Motor neuron (in vitro differentiated cells): ENCODE data around the gene ELAVL4. TPM values are rescaled to one million over a fixed set of nuclear protein-coding genes. Genes with fewer than 3 reads are reported as not detected.
A peak's percentile ranks its signal among the peaks of the same experiment; 100 is the strongest.

Experiments used
- ATAC-seq, 8 experiments: fragments of 200-7000 bp; cut with Tn5 transposase; replicated peaks in 6 of 8; 2 replicates each; pipeline ENCODE4 v1.8.0; 2021; ENCODE audit warnings: mild to moderate bottlenecking in 8 of 8, moderate library complexity in 8 of 8
- H3K27ac ChIP-seq, 2 donors: fragments of 250-450 bp; sonication (Bioruptor Pico); 2 replicates each; pipeline ENCODE4 v1.9.0; 2021; ENCODE audit warnings: antibody characterized with exemption in 2 of 2, mild to moderate bottlenecking in 2 of 2, moderate library complexity in 1 of 2
- H3K4me1 ChIP-seq, 2 donors: fragments of 250-450 bp; sonication (Bioruptor Pico); replicated peaks in 1 of 2; 2 replicates each; pipeline ENCODE4 v1.6.1; 2021; ENCODE audit warnings: antibody characterized with exemption in 2 of 2, mild to moderate bottlenecking in 2 of 2, moderate library complexity in 1 of 2
- H3K4me3 ChIP-seq, 5 donors: fragments of 250-450 bp; sonication (Bioruptor Pico); 2 replicates each; pipeline ENCODE4 v1.9.0; 2021; ENCODE audit warnings: antibody characterized with exemption in 5 of 5, mild to moderate bottlenecking in 5 of 5, moderate library complexity in 4 of 5
- WGBS, 10 experiments: fragments of 450-650 bp; shearing (Covaris generic); methylation state at CpG; one replicate each; pipeline ENCODE4 v1.0.0; 2022; 5-methylcytosine and 5-hydroxymethylcytosine counted together
- in situ Hi-C, 9 experiments: fragments of 400-800 bp; cut with MboI; loops; one replicate each; pipeline ENCODE4 v1.15.0; 2021; ENCODE audit warnings: low sequenced_read_pairs in 9 of 9, low pct_unique_long_range_greater_than_20kb in 2 of 9; ENCODE audit not compliant: unreplicated experiment in 9 of 9
- total RNA-seq, 8 experiments: library from RNA; unstranded; fragments of 300-600 nt; gene quantifications; 2 replicates each; pipeline versions ENCODE4 v1.2.3 to v1.2.4, GENCODE V29; 2022

ELAVL4 gene
- total RNA-seq, 8 experiments from 2014 or later = 0.13 to 281 (median 169) TPM; not detected in 1

GRCh38 chr1:50103615-50104081, 5.1 kb upstream of the ELAVL4 start:
- in situ Hi-C loops = no loop called here

DNA sequence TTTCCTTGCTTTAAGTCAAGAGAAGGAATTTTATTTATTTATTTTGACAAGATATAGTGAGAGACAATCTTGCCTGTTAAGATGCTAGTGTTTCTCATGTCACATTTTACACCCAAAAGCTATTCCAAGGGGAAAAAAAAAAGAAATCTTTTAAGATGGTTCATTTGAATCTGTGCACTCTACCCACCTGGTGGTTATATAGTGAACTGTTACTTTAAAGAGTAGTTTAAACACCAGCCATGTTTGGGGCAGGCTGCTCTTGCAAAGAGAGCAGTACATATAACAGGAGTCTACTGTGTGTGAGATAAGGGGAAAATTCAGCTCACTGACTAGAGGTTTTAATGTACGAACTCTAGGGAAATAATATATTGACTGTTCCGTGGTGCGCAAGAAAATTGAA, 3.3 kb upstream of the ELAVL4 start:
- H3K4me1 ChIP-seq = peaks cover 38 to 57% of the 10 kb centered on the region in 2 donors
- peak in 7 of 8 experiments; percentile 17 to 51 (median 30) for ATAC-seq
- peak overlapping the region; percentile 16 to 61 (median 53) for H3K4me3 ChIP-seq
- WGBS, 10 experiments = 10 to 88% (median 58%) methylated on average over 2 to 3 of the region's 3 CpGs; no CpG with 5 or more reads in 3 of the 10 experiments
- in situ Hi-C loops = no loop called here
- peak overlapping the region; percentile 68 to 81 for H3K27ac ChIP-seq

More at GRCh38 chr1:50103615-50104081, 5.1 kb upstream of the ELAVL4 start:
- Histone ChIP-seq H3K27ac (peak overlapping the region; percentile 60 to 68), H3K4me1 (peaks cover 40 to 53% of the 10 kb centered on the region in 2 donors), H3K4me3 (peak overlapping the region in 4 of 5 donors; percentile 0 to 13 (median 3))
- 0 to 60% (median 39%) methylated on average over 1 to 7 of the region's 7 CpGs; no CpG with 5 or more reads in 2 of the 10 experiments for WGBS, 10 experiments
- peak in 5 of 8 experiments; percentile 50 to 62 (median 56) for ATAC-seq

DNA sequence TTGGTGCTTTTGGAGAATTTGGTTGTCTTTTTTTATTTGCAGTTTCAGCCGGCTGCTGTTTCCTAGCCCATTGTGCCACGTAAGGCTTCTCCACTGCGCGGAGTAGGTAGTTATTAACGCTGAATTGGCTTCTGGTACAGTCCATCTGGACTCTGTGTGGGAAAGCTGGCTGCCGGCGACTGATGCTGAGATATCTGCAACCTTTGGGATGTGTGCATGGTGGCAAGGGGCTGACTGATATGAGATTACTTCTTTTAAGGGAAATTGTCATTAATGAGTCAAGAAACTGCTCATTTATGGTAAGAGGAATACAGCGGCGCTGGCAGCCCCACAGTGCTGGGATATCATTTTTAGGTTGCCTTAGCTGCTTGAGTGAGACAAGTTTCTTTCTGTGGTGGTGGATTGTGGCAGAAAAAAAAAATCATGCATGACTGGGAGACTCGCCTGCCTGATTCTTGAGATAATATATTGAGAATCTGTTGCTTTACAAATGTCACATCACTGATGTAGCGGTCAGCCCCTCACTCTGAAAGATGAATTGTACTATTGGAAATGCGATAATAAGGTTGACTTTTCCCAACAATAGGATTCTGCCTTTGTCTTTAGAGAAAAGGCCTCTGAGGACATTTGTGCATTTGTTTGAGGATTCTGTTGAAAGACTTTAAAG, 2.5 kb upstream of the ELAVL4 start:
- 18 to 60% (median 37%) methylated on average over 3 to 12 of the region's 12 CpGs for WGBS, 10 experiments
- peak overlapping the region; percentile 68 to 81 for H3K27ac ChIP-seq

DNA sequence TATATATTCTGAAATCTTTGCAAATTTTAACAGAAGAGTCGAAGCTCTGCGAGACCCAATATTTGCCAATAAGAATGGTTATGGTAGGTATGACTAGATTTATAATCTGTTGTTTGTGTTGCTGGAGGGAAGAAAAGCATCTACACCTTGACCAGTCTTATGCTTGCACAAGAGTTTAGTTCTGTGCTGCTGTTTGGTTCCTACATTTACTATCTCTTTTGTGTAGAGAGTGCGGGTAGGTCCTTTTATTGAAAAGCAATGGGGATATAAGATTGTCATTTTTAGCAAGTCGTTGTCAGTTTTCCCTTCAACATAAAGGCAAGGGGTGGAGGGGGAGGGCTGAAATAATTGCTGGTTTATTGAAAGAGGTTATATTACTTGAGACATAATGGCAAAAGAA, 396 bp downstream of the ELAVL4 start:
- peak overlapping the region; percentile 85 to 89 for H3K27ac ChIP-seq
- in situ Hi-C loops = no loop called here
- H3K4me3 ChIP-seq = peak overlapping the region; percentile 39 to 61 (median 53)
- 0 to 60% (median 30%) methylated on average over 1 to 4 of the region's 4 CpGs; no CpG with 5 or more reads in 2 of the 10 experiments for WGBS, 10 experiments
- ATAC-seq = no peak
- H3K4me1 ChIP-seq = peaks cover 27 to 48% of the 10 kb centered on the region in 2 donors

More for the DNA sequence above, 2.5 kb upstream of the ELAVL4 start:
- Histone ChIP-seq H3K4me1 (peaks cover 38 to 57% of the 10 kb centered on the region in 2 donors), H3K4me3 (peak overlapping the region; percentile 16 to 61 (median 53))
- in situ Hi-C loops = no loop called here
- peak in 4 of 8 experiments; percentile 39 to 59 (median 50) for ATAC-seq

- H3K27ac ChIP-seq = peak overlapping the region; percentile 85 to 89
- peaks cover 27 to 45% of the 10 kb centered on the region in 2 donors for H3K4me1 ChIP-seq
- ATAC-seq = peak in 7 of 8 experiments; percentile 53 to 83 (median 55)
- 0 to 13% (median 3%) methylated on average over 1 to 6 of the region's 8 CpGs; no CpG with 5 or more reads in 2 of the 10 experiments for WGBS, 10 experiments
- H3K4me3 ChIP-seq = peak overlapping the region; percentile 39 to 61 (median 53)
- in situ Hi-C loops = no loop called here
Observed at GRCh38 chr1:50109647-50110075, 941 bp downstream of the ELAVL4 start.

DNA sequence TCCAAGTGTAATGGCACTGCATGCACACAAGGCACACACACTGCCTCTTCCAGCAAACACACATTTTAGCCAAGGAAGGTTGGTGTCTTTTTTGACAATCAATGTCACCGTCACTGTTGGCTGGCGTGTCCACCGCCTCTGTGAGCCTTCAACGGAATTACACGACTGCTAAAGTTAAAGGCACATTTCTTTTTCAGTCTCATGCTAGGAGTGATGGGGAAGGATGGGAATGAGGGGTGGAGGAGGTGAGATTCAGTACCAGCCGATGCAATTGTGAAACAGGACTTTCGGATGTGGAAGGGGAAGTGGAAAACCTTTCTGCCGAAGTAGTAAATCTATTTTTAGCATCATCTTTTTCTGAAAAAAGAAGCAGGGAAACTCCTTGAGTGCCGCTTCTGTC, 1.4 kb downstream of the ELAVL4 start:
- peak overlapping the region; percentile 39 to 61 (median 53) for H3K4me3 ChIP-seq
- in situ Hi-C loops = no loop called here

GRCh38 chr1:50110656-50111055, 1.9 kb downstream of the ELAVL4 start:
- H3K4me3 ChIP-seq = peak overlapping the region; percentile 39 to 61 (median 53)
- 0 to 20% (median 0%) methylated on average over 1 to 7 of the region's 7 CpGs; no CpG with 5 or more reads in 1 of the 10 experiments for WGBS, 10 experiments
- H3K4me1 ChIP-seq = peaks cover 27 to 39% of the 10 kb centered on the region in 2 donors
- in situ Hi-C loops = no loop called here
- peak in 5 of 8 experiments; percentile 44 to 70 (median 51) for ATAC-seq
- peak overlapping the region; percentile 85 to 89 for H3K27ac ChIP-seq

More for the DNA sequence above, 1.4 kb downstream of the ELAVL4 start:
- ATAC-seq = peak in 5 of 8 experiments; percentile 11 to 21 (median 13)
- WGBS, 10 experiments = 0 to 25% (median 8%) methylated on average over 2 to 9 of the region's 9 CpGs; no CpG with 5 or more reads in 2 of the 10 experiments
- H3K27ac ChIP-seq = peak overlapping the region; percentile 85 to 89
- H3K4me1 ChIP-seq = peaks cover 27 to 43% of the 10 kb centered on the region in 2 donors

DNA sequence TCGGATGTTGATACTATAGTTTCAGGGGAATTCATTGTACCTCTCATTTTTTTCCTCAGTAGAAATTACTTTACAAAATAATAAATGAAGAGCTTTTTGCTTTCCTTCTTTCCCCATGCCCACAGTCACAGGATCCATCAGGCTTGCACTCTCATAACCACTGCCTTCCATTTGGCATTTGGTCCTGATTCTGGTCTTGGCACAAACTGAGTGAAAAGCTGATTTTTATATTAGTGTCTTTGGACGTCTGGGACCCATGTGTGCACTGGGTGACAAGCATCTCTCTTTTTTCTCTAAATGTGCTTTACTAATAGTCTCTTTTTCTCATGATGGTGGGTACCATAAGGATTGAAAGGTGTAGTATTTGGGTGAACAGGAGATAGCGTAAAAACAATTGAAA, 2.8 kb downstream of the ELAVL4 start:
- 20 to 59% (median 38%) methylated on average over 1 to 3 of the region's 3 CpGs for whole genome bisulfite sequencing, 10 experiments
- no peak for ATAC-seq
- Histone ChIP-seq H3K4me1 (peaks cover 31 to 35% of the 10 kb centered on the region in 2 donors), H3K27ac (peak overlapping the region; percentile 85 to 89), H3K4me3 (peak overlapping the region; percentile 39 to 61 (median 53))
- in situ Hi-C loops = no loop called here

DNA sequence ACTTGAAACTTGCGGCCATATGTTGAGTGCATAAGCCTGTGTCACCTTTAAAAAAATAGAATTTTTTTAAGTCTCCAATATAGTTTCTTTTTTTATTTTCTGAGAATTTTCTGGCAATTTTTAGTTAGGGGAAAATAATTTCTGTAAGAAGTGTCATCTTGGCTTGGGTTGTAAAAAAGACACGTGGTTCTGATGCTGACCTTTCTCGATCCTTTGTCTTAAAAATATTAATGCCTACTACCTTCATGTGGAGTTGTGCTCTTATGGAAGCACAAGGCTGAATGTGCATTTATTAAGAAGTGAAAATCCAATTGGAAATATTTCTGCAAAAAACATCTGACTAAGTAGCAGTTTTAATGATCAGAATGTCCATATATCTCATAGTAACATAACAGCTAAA, 3.5 kb downstream of the ELAVL4 start:
- H3K27ac ChIP-seq = peak overlapping the region; percentile 85 to 89
- H3K4me3 ChIP-seq = peak overlapping the region; percentile 39 to 61 (median 53)
- ATAC-seq = no peak
- in situ Hi-C loops = no loop called here
- 15 to 100% (median 55%) methylated on average over 1 to 3 of the region's 3 CpGs for WGBS, 10 experiments
- peaks cover 36 to 39% of the 10 kb centered on the region in 2 donors for H3K4me1 ChIP-seq

- peak in 2 of 8 experiments; percentile 17 to 24 for ATAC-seq
- Histone ChIP-seq H3K4me1 (peaks cover 13 to 47% of the 10 kb centered on the region in 2 donors), H3K27ac (no peak overlapping the region), H3K4me3 (no peak overlapping the region)
- in situ Hi-C loops = no loop called here
Observed at GRCh38 chr1:50123071-50123470, 14.4 kb downstream of the ELAVL4 start.

GRCh38 chr1:50126927-50127715, 18.4 kb downstream of the ELAVL4 start:
- no peak overlapping the region for H3K4me3 ChIP-seq
- peaks cover 8 to 34% of the 10 kb centered on the region in 2 donors for H3K4me1 ChIP-seq
- in situ Hi-C loops = no loop called here
- no peak overlapping the region for H3K27ac ChIP-seq
- ATAC-seq = no peak
- 30 to 100% (median 84%) methylated on average over 1 to 5 of the region's 5 CpGs for WGBS, 10 experiments

- in situ Hi-C loops = no loop called here
- ATAC-seq = peak in 2 of 8 experiments; percentile 15 to 28
Observed at GRCh38 chr1:50129201-50129600, 20.5 kb downstream of the ELAVL4 start.

More at GRCh38 chr1:50129201-50129600, 20.5 kb downstream of the ELAVL4 start:
- 0 to 67% (median 44%) methylated on average over 1 of the region's 1 CpG; no CpG with 5 or more reads in 5 of the 10 experiments for WGBS, 10 experiments
- Histone ChIP-seq H3K27ac (no peak overlapping the region), H3K4me1 (peaks cover 12 to 41% of the 10 kb centered on the region in 2 donors), H3K4me3 (no peak overlapping the region)
